CD4-positive, alpha-beta T cell treated with Interleukin-6 at 100 ng/mL for 8 hours (primary cell): ENCODE results near the gene PPIF.
A peak's percentile ranks its signal among the peaks of the same experiment; 100 is the strongest.
"Not testable (repeated sequence)": the region's sequence is repeated elsewhere in the genome, so short reads cannot be mapped to it uniquely, and the experiment has no call there.

Source experiments
- DNase-seq: peaks from one replicate; pipeline ENCODE4 v3.0.0-alpha.2; 2020; ENCODE audit warnings: mixed read lengths, low spot score

The PPIF gene

GRCh38 chr10:79331709-79332108, 15.6 kb upstream of the PPIF start:
- peak; percentile 80 for DNase-seq

- not testable (repeated sequence) for DNase-seq
These were observed 14.5 kb upstream of the PPIF start for GRCh38 chr10:79332610-79333315.

- no peak for DNase-seq
These were observed 13.8 kb upstream of the PPIF start for GRCh38 chr10:79333513-79333912.

- no peak for DNase-seq
These were observed 12.7 kb upstream of the PPIF start for GRCh38 chr10:79334573-79334972.

- DNase-seq = no peak
These were observed 12.2 kb upstream of the PPIF start for GRCh38 chr10:79335094-79335469.

- no peak for DNase-seq
These were observed 11.6 kb upstream of the PPIF start for GRCh38 chr10:79335470-79336235.

- DNase-seq = no peak
These were observed 11.0 kb upstream of the PPIF start for GRCh38 chr10:79336276-79336675.

- DNase-seq = no peak
These were observed 10.5 kb upstream of the PPIF start for GRCh38 chr10:79336739-79337138.

- not testable (repeated sequence) for DNase-seq
These were observed 9.3 kb upstream of the PPIF start for GRCh38 chr10:79337783-79338469.

GRCh38 chr10:79339266-79339665, 8.0 kb upstream of the PPIF start:
- no peak for DNase-seq

GRCh38 chr10:79340646-79341244, 6.5 kb upstream of the PPIF start:
- no peak for DNase-seq

- DNase-seq = no peak
These were observed 4.9 kb upstream of the PPIF start for GRCh38 chr10:79342295-79342761.

GRCh38 chr10:79342811-79343561, 4.3 kb upstream of the PPIF start:
- DNase-seq = no peak

GRCh38 chr10:79344502-79345195, 2.6 kb upstream of the PPIF start:
- no peak for DNase-seq

GRCh38 chr10:79345241-79346011, 1.8 kb upstream of the PPIF start:
- DNase-seq = no peak

- no peak for DNase-seq
These were observed 1.3 kb upstream of the PPIF start for GRCh38 chr10:79346012-79346340.

GRCh38 chr10:79346388-79347225, 662 bp upstream of the PPIF start:
- no peak for DNase-seq

- DNase-seq = peak; percentile 76
These were observed 798 bp downstream of the PPIF start for GRCh38 chr10:79347894-79348639.

- no peak for DNase-seq
These were observed 1.3 kb downstream of the PPIF start for GRCh38 chr10:79348640-79348988.
